Measurements from ENCODE around the gene CFAP100. TPM values are rescaled to one million over a fixed set of nuclear protein-coding genes. Genes with fewer than 3 reads are reported as not detected.

CFAP100 gene
- total RNA-seq, 1 donor from 2014 or later = not detected

GRCh38 chr3:126371096-126371705, 23.5 kb upstream of the CFAP100 start:
- no peaks in the 10 kb centered on the region for H3K9me3 Mint-ChIP-seq (ENCODE audit: unreplicated experiment)
- no peak overlapping the region for H3K27ac Mint-ChIP-seq (ENCODE audit: unreplicated experiment)
- no peak overlapping the region for H3K4me3 Mint-ChIP-seq (ENCODE audit: unreplicated experiment)
- no peaks in the 10 kb centered on the region for H3K36me3 Mint-ChIP-seq (ENCODE audit: low read depth, unreplicated experiment)
- TF ChIP-seq CTCF (IDR thresholded peaks at IDR 0.05; ENCODE audit: unreplicated experiment) = no peak
- no peaks in the 10 kb centered on the region for H3K4me1 Mint-ChIP-seq (ENCODE audit: unreplicated experiment)
- peaks cover 17% of the 10 kb centered on the region for H3K27me3 Mint-ChIP-seq (ENCODE audit: unreplicated experiment)
- no peak for DNase-seq (ENCODE audit: low spot score)

GRCh38 chr3:126372413-126373145, 22.1 kb upstream of the CFAP100 start:
- Mint-ChIP-seq H3K4me3 (ENCODE audit: unreplicated experiment) (no peak overlapping the region), H3K4me1 (ENCODE audit: unreplicated experiment) (no peaks in the 10 kb centered on the region), H3K9me3 (ENCODE audit: unreplicated experiment) (no peaks in the 10 kb centered on the region), H3K36me3 (ENCODE audit: low read depth, unreplicated experiment) (no peaks in the 10 kb centered on the region), H3K27ac (ENCODE audit: unreplicated experiment) (no peak overlapping the region), H3K27me3 (ENCODE audit: unreplicated experiment) (peaks cover 16% of the 10 kb centered on the region)
- no peak for TF ChIP-seq CTCF (IDR thresholded peaks at IDR 0.05; ENCODE audit: unreplicated experiment)
- no peak for DNase-seq (ENCODE audit: low spot score)

- no peaks in the 10 kb centered on the region for H3K4me1 Mint-ChIP-seq (ENCODE audit: unreplicated experiment)
- no peak overlapping the region for H3K27ac Mint-ChIP-seq (ENCODE audit: unreplicated experiment)
- H3K4me3 Mint-ChIP-seq (ENCODE audit: unreplicated experiment) = no peak overlapping the region
- no peaks in the 10 kb centered on the region for H3K9me3 Mint-ChIP-seq (ENCODE audit: unreplicated experiment)
- TF ChIP-seq CTCF (IDR thresholded peaks at IDR 0.05; ENCODE audit: unreplicated experiment) = no peak
- no peak for DNase-seq (ENCODE audit: low spot score)
- H3K27me3 Mint-ChIP-seq (ENCODE audit: unreplicated experiment) = peaks cover 16% of the 10 kb centered on the region
- no peaks in the 10 kb centered on the region for H3K36me3 Mint-ChIP-seq (ENCODE audit: low read depth, unreplicated experiment)
These were observed 21.5 kb upstream of the CFAP100 start for GRCh38 chr3:126373146-126373613.

GRCh38 chr3:126373682-126374601, 20.8 kb upstream of the CFAP100 start:
- H3K4me1 Mint-ChIP-seq (ENCODE audit: unreplicated experiment) = no peaks in the 10 kb centered on the region
- H3K27ac Mint-ChIP-seq (ENCODE audit: unreplicated experiment) = no peak overlapping the region
- peaks cover 16% of the 10 kb centered on the region for H3K27me3 Mint-ChIP-seq (ENCODE audit: unreplicated experiment)
- no peak for DNase-seq (ENCODE audit: low spot score)
- no peaks in the 10 kb centered on the region for H3K36me3 Mint-ChIP-seq (ENCODE audit: low read depth, unreplicated experiment)
- no peak for TF ChIP-seq CTCF (IDR thresholded peaks at IDR 0.05; ENCODE audit: unreplicated experiment)
- H3K9me3 Mint-ChIP-seq (ENCODE audit: unreplicated experiment) = no peaks in the 10 kb centered on the region
- no peak overlapping the region for H3K4me3 Mint-ChIP-seq (ENCODE audit: unreplicated experiment)

Measured in endothelial cell (in vitro differentiated cells).